ENCODE results near the gene PSMD2. TPM values are rescaled to one million over a fixed set of nuclear protein-coding genes. Genes with fewer than 3 reads are reported as not detected.

PSMD2 gene
- total RNA-seq, 2 donors from 2014 or later, result 230 to 272 TPM

- no peaks in the 10 kb centered on the region for H3K9me3 ChIP-seq
- H3K36me3 ChIP-seq, result peaks cover 0 to 21% of the 10 kb centered on the region in 2 donors
- H3K27ac ChIP-seq, result no peak overlapping the region
- peaks cover 5% of the 10 kb centered on the region for H3K4me1 ChIP-seq (replicated peaks)
- TF ChIP-seq CTCF (IDR thresholded peaks at IDR 0.05), result no peak
- TF ChIP-seq POLR2A (IDR thresholded peaks at IDR 0.05), result no peak
- TF ChIP-seq POLR2AphosphoS5 (IDR thresholded peaks at IDR 0.05), result no peak
- intact Hi-C loops (cut with DNase I), result no loop called here
- no peaks in the 10 kb centered on the region for H3K27me3 ChIP-seq (replicated peaks; ENCODE audit: insufficient read depth)
- H3K4me3 ChIP-seq, result no peak overlapping the region
- no peak for DNase-seq (ENCODE audit: low spot score)
These were observed 12.6 kb downstream of the PSMD2 start for GRCh38 chr3:184311633-184312032.

GRCh38 chr3:184314363-184314699 is 15.3 kb downstream of the PSMD2 start, which contains the start of gene EIF4G1:
EIF4G1 (plus strand) TSS chr3:184314606; CDS start chr3:184315797, 1,191 bp downstream.
- DNase-seq (ENCODE audit: low spot score), result peak; percentile 93
- under 1% methylated on average over 37 of the region's 40 CpGs for WGBS
- Histone ChIP-seq H3K4me3 (peak within 1 kb of the TSS; percentile 59 to 67), H3K36me3 (no peaks in the 10 kb centered on the region), H3K27ac (peak within 1 kb of the TSS; percentile 93 to 96), H3K4me1 (replicated peaks) (peaks cover 14% of the 10 kb centered on the region), H3K9me3 (no peaks in the 10 kb centered on the region), H3K27me3 (replicated peaks; ENCODE audit: insufficient read depth) (no peaks in the 10 kb centered on the region)
- intact Hi-C loops (cut with DNase I), result loop anchor here (2.0 kb wide), 1 partner anchor 16 kb away; the partner anchor contains the start of gene PSMD2
- peak; percentile 71 for TF ChIP-seq POLR2A (IDR thresholded peaks at IDR 0.05)
- TF ChIP-seq CTCF (IDR thresholded peaks at IDR 0.05), result no peak
- peak; percentile 71 for TF ChIP-seq POLR2AphosphoS5 (IDR thresholded peaks at IDR 0.05)

- H3K9me3 ChIP-seq, result no peaks in the 10 kb centered on the region
- under 1% methylated on average over 73 of the region's 89 CpGs for WGBS
- H3K4me1 ChIP-seq (replicated peaks), result peaks cover 19% of the 10 kb centered on the region
- DNase-seq (ENCODE audit: low spot score), result peak; percentile 69
- intact Hi-C loops (cut with DNase I), result loop anchor here (2.0 to 5.0 kb wide), 2 partner anchors 16 to 47 kb away; partner anchors contain the start of genes CLCN2, POLR2H and PSMD2
- H3K27ac ChIP-seq, result peak overlapping the region; percentile 93 to 96
- H3K36me3 ChIP-seq, result no peaks in the 10 kb centered on the region
- no peaks in the 10 kb centered on the region for H3K27me3 ChIP-seq (replicated peaks; ENCODE audit: insufficient read depth)
- peak overlapping the region; percentile 59 to 67 for H3K4me3 ChIP-seq
- TF ChIP-seq CTCF (IDR thresholded peaks at IDR 0.05) (no peak), POLR2A (IDR thresholded peaks at IDR 0.05) (peak; percentile 39), POLR2AphosphoS5 (IDR thresholded peaks at IDR 0.05) (peak; percentile 42)
These were observed 15.9 kb downstream of the PSMD2 start for GRCh38 chr3:184314700-184315542.

GRCh38 chr3:184315543-184315867 is 16.5 kb downstream of the PSMD2 start:
- Histone ChIP-seq H3K27me3 (replicated peaks; ENCODE audit: insufficient read depth) (no peaks in the 10 kb centered on the region), H3K4me3 (peak overlapping the region; percentile 59 to 67), H3K36me3 (no peaks in the 10 kb centered on the region), H3K27ac (peak overlapping the region; percentile 93 to 96), H3K4me1 (replicated peaks) (peaks cover 22% of the 10 kb centered on the region), H3K9me3 (no peaks in the 10 kb centered on the region)
- 19% methylated on average over 6 of the region's 6 CpGs for WGBS
- no peak for DNase-seq (ENCODE audit: low spot score)
- intact Hi-C loops (cut with DNase I), result loop anchor here (2.0 to 5.0 kb wide), 2 partner anchors 17 to 47 kb away; partner anchors contain the start of genes CLCN2, POLR2H and PSMD2
- no peak for TF ChIP-seq CTCF (IDR thresholded peaks at IDR 0.05)
- TF ChIP-seq POLR2A (IDR thresholded peaks at IDR 0.05), result no peak
- TF ChIP-seq POLR2AphosphoS5 (IDR thresholded peaks at IDR 0.05), result no peak
